Fibroblast of villous mesenchyme (primary cell): ENCODE data around the gene ATP6V1C2. TPM values are rescaled to one million over a fixed set of nuclear protein-coding genes. Genes with fewer than 3 reads are reported as not detected.
"Not testable (repeated sequence)": the region's sequence is repeated elsewhere in the genome, so short reads cannot be mapped to it uniquely, and the experiment has no call there.

Experiments
- DNase-seq: peaks from one replicate; pipeline ENCODE4 v3.0.0-alpha.2; 2010; ENCODE audit warnings: low read depth
- H3K4me3 ChIP-seq: 2 replicates; pipeline ENCODE4 v1.5.1; 2011; ENCODE audit warnings: low read depth, mild to moderate bottlenecking, low read length
- total RNA-seq: library from RNA; depleted of rRNA; stranded (reverse); fragments of >200 nt; gene quantifications from 2 replicates; pipeline ENCODE4 v1.2.3, GENCODE V29; 2012
- TF ChIP-seq, protein P1 (sequence below): IDR thresholded peaks from 2 replicates; pipeline ENCODE4 v1.5.1; 2012; ENCODE audit warnings: low read depth, mild to moderate bottlenecking, low read length; ENCODE audit not compliant: insufficient read depth

Gene ATP6V1C2
- total RNA-seq, 1 donor, result under 0.01 TPM

GRCh38 chr2:10811517-10811916 lies 90.1 kb downstream of the ATP6V1C2 start:
- H3K4me3 ChIP-seq, result peak overlapping the region; percentile 81
- DNase-seq, result peak; percentile 24
- TF ChIP-seq, protein P1, sequence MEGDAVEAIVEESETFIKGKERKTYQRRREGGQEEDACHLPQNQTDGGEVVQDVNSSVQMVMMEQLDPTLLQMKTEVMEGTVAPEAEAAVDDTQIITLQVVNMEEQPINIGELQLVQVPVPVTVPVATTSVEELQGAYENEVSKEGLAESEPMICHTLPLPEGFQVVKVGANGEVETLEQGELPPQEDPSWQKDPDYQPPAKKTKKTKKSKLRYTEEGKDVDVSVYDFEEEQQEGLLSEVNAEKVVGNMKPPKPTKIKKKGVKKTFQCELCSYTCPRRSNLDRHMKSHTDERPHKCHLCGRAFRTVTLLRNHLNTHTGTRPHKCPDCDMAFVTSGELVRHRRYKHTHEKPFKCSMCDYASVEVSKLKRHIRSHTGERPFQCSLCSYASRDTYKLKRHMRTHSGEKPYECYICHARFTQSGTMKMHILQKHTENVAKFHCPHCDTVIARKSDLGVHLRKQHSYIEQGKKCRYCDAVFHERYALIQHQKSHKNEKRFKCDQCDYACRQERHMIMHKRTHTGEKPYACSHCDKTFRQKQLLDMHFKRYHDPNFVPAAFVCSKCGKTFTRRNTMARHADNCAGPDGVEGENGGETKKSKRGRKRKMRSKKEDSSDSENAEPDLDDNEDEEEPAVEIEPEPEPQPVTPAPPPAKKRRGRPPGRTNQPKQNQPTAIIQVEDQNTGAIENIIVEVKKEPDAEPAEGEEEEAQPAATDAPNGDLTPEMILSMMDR, result no peak

DNA sequence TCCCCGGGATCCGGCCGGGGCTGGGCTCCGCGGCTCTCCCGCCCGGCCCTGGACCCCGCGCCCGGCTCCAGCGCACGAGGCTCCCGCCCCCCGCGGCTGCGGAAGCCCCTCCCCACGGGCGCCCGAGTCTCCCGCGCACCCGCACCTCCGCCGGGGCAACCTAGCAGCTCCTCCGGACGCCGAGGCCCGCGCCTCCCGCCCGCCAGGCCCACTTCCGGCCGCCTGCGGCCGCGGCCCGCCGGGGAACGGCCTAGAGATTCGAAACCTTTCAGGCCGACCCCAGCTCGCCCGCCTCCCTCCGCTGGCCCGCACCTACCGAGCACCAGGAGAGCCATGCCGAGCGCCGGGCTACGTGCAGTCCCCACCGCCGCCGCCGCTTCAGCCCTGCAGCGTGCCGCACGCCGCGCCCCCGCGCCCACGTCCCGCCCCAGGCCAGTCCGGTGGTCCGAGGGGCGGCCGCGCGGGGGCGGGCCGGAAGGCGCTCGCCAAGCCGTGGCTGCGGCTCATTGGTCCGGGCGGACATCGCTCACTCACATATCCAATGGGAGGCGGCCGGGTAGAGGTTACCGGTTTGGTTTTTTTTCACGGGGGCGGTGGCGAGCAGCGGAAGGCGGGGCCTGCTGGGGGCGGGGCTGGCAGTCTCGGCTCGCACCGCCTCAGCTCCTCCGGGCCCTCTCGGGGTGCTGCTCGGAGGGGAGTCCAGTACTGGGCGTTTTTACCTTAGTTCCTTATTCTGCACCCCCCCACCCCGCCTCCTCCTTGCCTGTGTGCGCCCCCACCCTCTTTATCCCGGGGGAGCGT lies 91.1 kb downstream of the ATP6V1C2 start, which contains the start of gene PDIA6:
Gene PDIA6 (minus strand): TSS at position 424 of the 801 bp plus-strand sequence. CDS start 89 bp downstream, at position 335.
- peak; percentile 97 for DNase-seq
- TF ChIP-seq, protein P1, result no peak
- peak within 1 kb of the TSS; percentile 81 for H3K4me3 ChIP-seq

GRCh38 chr2:10813163-10814138 lies 92.0 kb downstream of the ATP6V1C2 start:
- peak overlapping the region; percentile 81 for H3K4me3 ChIP-seq
- not testable (repeated sequence) for DNase-seq

DNA sequence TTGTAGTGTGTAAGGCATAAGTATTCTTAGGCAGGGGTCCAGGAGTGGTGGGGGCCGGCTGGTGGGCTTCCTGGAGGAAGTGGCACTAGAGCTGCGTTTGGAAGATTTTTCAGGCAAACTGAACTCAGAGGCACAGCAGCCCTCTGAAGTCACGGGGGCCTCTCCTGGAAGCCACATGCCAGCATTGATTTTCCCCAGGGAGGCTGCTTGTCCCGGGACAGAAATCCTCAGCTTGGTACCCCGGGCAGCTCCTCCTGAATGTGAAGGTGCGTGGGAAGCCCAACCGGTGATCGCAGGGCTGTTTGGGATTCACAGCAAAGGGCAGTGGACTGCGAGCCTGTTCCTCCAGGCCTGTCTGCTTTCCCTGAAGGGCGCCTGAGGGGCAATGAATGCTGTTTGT lies 92.7 kb downstream of the ATP6V1C2 start:
- TF ChIP-seq, protein P1, result no peak
- DNase-seq, result no peak
- H3K4me3 ChIP-seq, result no peak overlapping the region

DNA sequence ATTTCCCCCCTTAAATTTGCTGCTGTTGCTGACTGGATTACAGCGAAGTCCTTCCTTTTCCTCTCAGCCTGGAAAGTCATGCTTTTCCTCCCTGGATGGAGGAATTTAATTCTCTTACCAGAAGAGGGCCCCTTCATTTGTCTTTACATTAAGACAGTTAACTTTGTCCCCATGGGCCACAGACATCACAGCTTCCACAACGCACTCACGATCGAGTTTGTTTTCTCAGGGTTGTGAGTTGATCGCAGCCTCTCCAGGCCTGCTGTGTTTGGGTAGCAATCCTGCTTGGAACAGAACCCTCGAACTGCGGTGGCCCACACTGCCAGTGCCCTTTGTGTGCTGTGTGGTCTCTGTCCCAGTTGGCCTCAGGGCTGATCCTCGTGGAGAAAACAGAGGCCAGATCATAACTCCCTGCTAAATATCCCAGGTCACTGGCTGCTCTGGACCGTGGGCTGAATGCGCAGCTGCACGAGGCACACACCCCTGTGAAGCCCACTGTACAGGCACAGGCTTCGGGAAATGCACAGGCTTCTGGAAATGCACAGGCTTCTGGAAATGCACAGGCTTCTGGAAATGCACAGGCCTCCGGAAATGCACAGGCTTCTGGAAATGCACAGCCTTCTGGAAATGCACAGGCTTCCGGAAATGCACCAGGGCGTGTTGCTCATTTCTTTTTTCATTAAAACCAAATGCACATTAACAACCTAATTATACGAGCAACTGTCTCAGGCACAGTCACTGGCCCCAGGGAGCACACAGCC lies 93.3 kb downstream of the ATP6V1C2 start:
- TF ChIP-seq, protein P1, result no peak
- no peak for DNase-seq
- H3K4me3 ChIP-seq, result no peak overlapping the region

DNA sequence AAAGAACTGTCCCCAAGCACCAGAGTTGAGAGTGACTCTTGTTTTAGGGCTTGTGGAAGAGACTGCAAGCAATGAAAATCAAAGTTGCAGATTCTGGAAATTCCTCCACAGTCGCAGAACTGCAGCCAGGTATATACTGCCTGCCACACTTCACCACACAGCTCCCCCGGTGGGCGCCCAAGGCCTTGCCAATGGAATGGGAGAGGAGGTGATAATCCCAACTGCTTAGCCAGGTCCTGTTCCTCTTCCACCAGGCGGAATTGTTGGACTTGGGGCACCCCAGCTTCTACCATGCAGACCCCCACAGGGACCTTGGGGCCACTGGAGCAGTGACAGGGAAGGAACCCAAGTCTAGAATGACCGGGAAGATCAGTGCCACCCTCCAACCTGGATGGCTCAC lies 96.0 kb downstream of the ATP6V1C2 start:
- TF ChIP-seq, protein P1, result peak; percentile 23
- H3K4me3 ChIP-seq, result no peak overlapping the region
- no peak for DNase-seq

GRCh38 chr2:10818305-10818704 lies 96.9 kb downstream of the ATP6V1C2 start:
- H3K4me3 ChIP-seq, DNase-seq: not testable (repeated sequence)
